ENCODE data around the gene GFPT2. TPM values are rescaled to one million over a fixed set of nuclear protein-coding genes. Genes with fewer than 3 reads are reported as not detected.

GFPT2 gene
- total and polyA plus RNA-seq, 12 donors: 1.9 to 20.1 (median 9.3) TPM

GRCh38 chr5:180400416-180400815, 47.3 kb upstream of the GFPT2 start:
- WGBS, 4 donors: 76 to 94% (median 84%) methylated on average over 6 to 9 of the region's 9 CpGs
- Histone ChIP-seq H3K4me3 (no peak overlapping the region), H3K4me1 (replicated peaks in 1 of 2) (no peaks in the 10 kb centered on the region), H3K9me3 (replicated peaks in 1 of 3) (no peaks in the 10 kb centered on the region), H3K36me3 (replicated peaks in 1 of 2) (no peaks in the 10 kb centered on the region), H3K27ac (no peak overlapping the region), H3K27me3 (peaks cover 4% of the 10 kb centered on the region)
- no peak for DNase-seq
- intact Hi-C loops (cut with DNase I): no loop called here
- TF ChIP-seq POLR2A (IDR thresholded peaks at IDR 0.05) (no peak), CTCF (IDR thresholded peaks at IDR 0.05) (no peak)

GRCh38 chr5:180399401-180400215, 46.5 kb upstream of the GFPT2 start:
- no peaks in the 10 kb centered on the region for H3K36me3 ChIP-seq (replicated peaks in 1 of 2)
- WGBS, 4 donors: 76 to 84% (median 79%) methylated on average over 11 to 20 of the region's 20 CpGs
- H3K9me3 ChIP-seq (replicated peaks in 1 of 3): no peaks in the 10 kb centered on the region
- no peaks in the 10 kb centered on the region for H3K4me1 ChIP-seq (replicated peaks in 1 of 2)
- no peak overlapping the region for H3K27ac ChIP-seq
- H3K4me3 ChIP-seq: no peak overlapping the region
- no peak for TF ChIP-seq CTCF (IDR thresholded peaks at IDR 0.05)
- no peak for TF ChIP-seq POLR2A (IDR thresholded peaks at IDR 0.05)
- peaks cover 4% of the 10 kb centered on the region for H3K27me3 ChIP-seq
- no peak for DNase-seq
- intact Hi-C loops (cut with DNase I): no loop called here

- intact Hi-C loops (cut with DNase I): no loop called here
- Histone ChIP-seq H3K4me3 (no peak overlapping the region), H3K36me3 (replicated peaks in 1 of 2) (no peaks in the 10 kb centered on the region), H3K27ac (no peak overlapping the region), H3K9me3 (replicated peaks in 1 of 3) (no peaks in the 10 kb centered on the region), H3K27me3 (no peaks in the 10 kb centered on the region), H3K4me1 (replicated peaks in 1 of 2) (no peaks in the 10 kb centered on the region)
- no peak for DNase-seq
- TF ChIP-seq POLR2A (IDR thresholded peaks at IDR 0.05) (no peak), CTCF (IDR thresholded peaks at IDR 0.05) (no peak)
- WGBS, 4 donors: 78 to 82% (median 80%) methylated on average over 11 to 12 of the region's 12 CpGs
Measured at GRCh38 chr5:180396926-180397325, 43.8 kb upstream of the GFPT2 start.

GRCh38 chr5:180395540-180396274, 42.6 kb upstream of the GFPT2 start:
- Histone ChIP-seq H3K36me3 (replicated peaks in 1 of 2) (no peaks in the 10 kb centered on the region), H3K4me3 (no peak overlapping the region), H3K9me3 (replicated peaks in 1 of 3) (no peaks in the 10 kb centered on the region), H3K27ac (no peak overlapping the region), H3K4me1 (replicated peaks in 1 of 2) (no peaks in the 10 kb centered on the region), H3K27me3 (no peaks in the 10 kb centered on the region)
- intact Hi-C loops (cut with DNase I): no loop called here
- TF ChIP-seq POLR2A (IDR thresholded peaks at IDR 0.05) (no peak), CTCF (IDR thresholded peaks at IDR 0.05) (no peak)
- DNase-seq: peak in 2 of 7 donors; percentile 4 to 33
- 61 to 80% (median 71%) methylated on average over 13 to 16 of the region's 16 CpGs for WGBS, 4 donors
